Neuronal stem cell (in vitro differentiated cells): Measurements from ENCODE around the gene LUM.

Experiments used
- DNase-seq: peaks from one replicate; pipeline ENCODE4 v3.0.0-alpha.2; 2013; ENCODE audit warnings: low spot score
- H2AFZ ChIP-seq: one replicate; pipeline ENCODE4 v1.6.1; 2013; ENCODE audit warnings: mild to moderate bottlenecking, low read length, inconsistent platforms
- H2AK5ac ChIP-seq: 2 replicates; pipeline ENCODE4 v1.6.1; 2013; ENCODE audit warnings: low read depth, mild to moderate bottlenecking, inconsistent platforms, low read length, moderate library complexity, mixed read lengths
- H2BK120ac ChIP-seq: 2 replicates; pipeline ENCODE4 v1.6.1; 2013; ENCODE audit warnings: low read depth, mild to moderate bottlenecking, inconsistent platforms, low read length, moderate library complexity, mixed read lengths
- H2BK12ac ChIP-seq: one replicate; pipeline ENCODE4 v1.6.1; 2013; ENCODE audit warnings: low read length, inconsistent platforms
- H2BK15ac ChIP-seq: 2 replicates; pipeline ENCODE4 v1.6.1; 2013; ENCODE audit warnings: mild to moderate bottlenecking, low read length, inconsistent platforms, mixed read lengths
- H2BK5ac ChIP-seq: one replicate; pipeline ENCODE4 v1.6.1; 2013; ENCODE audit warnings: inconsistent platforms, mild to moderate bottlenecking, low read length, moderate library complexity
- H3K14ac ChIP-seq: one replicate; pipeline ENCODE4 v1.6.1; 2013; ENCODE audit warnings: low read length, inconsistent platforms
- H3K18ac ChIP-seq: 2 replicates; pipeline ENCODE4 v1.6.1; 2013; ENCODE audit warnings: low read length, inconsistent platforms
- H3K23ac ChIP-seq: 2 replicates; pipeline ENCODE4 v1.6.1; 2013; ENCODE audit warnings: low read depth, mild to moderate bottlenecking, mixed read lengths, low read length, inconsistent platforms; ENCODE audit not compliant: poor library complexity
- H3K27ac ChIP-seq: replicated peaks from 3 replicates; pipeline ENCODE4 v1.5.1; 2013; ENCODE audit warnings: low read length, inconsistent platforms
- H3K27me3 ChIP-seq, 3 experiments: 2 replicates each; pipeline ENCODE4 v1.6.1; 2013; ENCODE audit warnings: low read length in 3 of 3, mild to moderate bottlenecking in 2 of 3, inconsistent platforms in 1 of 3, low read depth in 1 of 3, mixed read lengths in 1 of 3, moderate library complexity in 1 of 3; ENCODE audit not compliant: control insufficient read depth in 3 of 3, insufficient read depth in 3 of 3
- H3K36me3 ChIP-seq, 2 donors: replicated peaks in 1 of 2; 2 replicates each; pipeline ENCODE4 v1.6.1; 2013; ENCODE audit warnings: low read length in 2 of 2; ENCODE audit not compliant: control insufficient read depth in 2 of 2, insufficient read depth in 2 of 2
- H3K4ac ChIP-seq: 2 replicates; pipeline ENCODE4 v1.6.1; 2013; ENCODE audit warnings: inconsistent platforms, mild to moderate bottlenecking, low read length, moderate library complexity
- H3K4me1 ChIP-seq, 2 donors: 1 replicate in 1 of 2; 2 replicates in 1 of 2; pipeline ENCODE4 v1.6.1; 2013; ENCODE audit warnings: low read length in 2 of 2, low read depth in 1 of 2; ENCODE audit not compliant: control insufficient read depth in 2 of 2, insufficient read depth in 1 of 2
- H3K4me2 ChIP-seq: one replicate; pipeline ENCODE4 v1.6.1; 2013; ENCODE audit warnings: mild to moderate bottlenecking, low read length, inconsistent platforms; ENCODE audit not compliant: insufficient read depth, poor library complexity, severe bottlenecking
- H3K4me3 ChIP-seq, 2 donors: 2 replicates each; pipeline ENCODE4 v1.5.1; 2013; ENCODE audit warnings: low read length in 2 of 2, mild to moderate bottlenecking in 2 of 2, inconsistent platforms in 1 of 2, moderate library complexity in 1 of 2
- H3K79me1 ChIP-seq: one replicate; pipeline ENCODE4 v1.6.1; 2013; ENCODE audit warnings: low read depth, mild to moderate bottlenecking, inconsistent platforms, low read length, moderate library complexity
- H3K9ac ChIP-seq: one replicate; pipeline ENCODE4 v1.6.1; 2013; ENCODE audit warnings: mild to moderate bottlenecking, low read depth, low read length, inconsistent platforms; ENCODE audit not compliant: poor library complexity
- H3K9me3 ChIP-seq, 2 donors: replicated peaks in 1 of 2; 2 replicates each; pipeline versions ENCODE3 to v1.6.1; 2013; ENCODE audit warnings: low read length in 2 of 2, mild to moderate bottlenecking in 2 of 2, inconsistent platforms in 1 of 2, low read depth in 1 of 2, mixed read lengths in 1 of 2, moderate library complexity in 1 of 2; ENCODE audit not compliant: control insufficient read depth in 2 of 2, insufficient read depth in 1 of 2
- H4K8ac ChIP-seq: one replicate; pipeline ENCODE4 v1.6.1; 2013; ENCODE audit warnings: low read depth, mild to moderate bottlenecking, inconsistent platforms, low read length, moderate library complexity
- H4K91ac ChIP-seq: one replicate; pipeline ENCODE4 v1.6.1; 2013; ENCODE audit warnings: low read length, low read depth, mild to moderate bottlenecking, inconsistent platforms; ENCODE audit not compliant: poor library complexity
- WGBS, 2 donors: extraction: QIAGEN DNeasy Blood & Tissue Kit; methylation state at CpG; one replicate each; pipeline ENCODE4 v1.1.7; 2013; ENCODE audit warnings: missing lambda C conversion rate in 2 of 2, mixed read lengths in 1 of 2; ENCODE audit not compliant: insufficient read length in 2 of 2, insufficient replicate concordance in 1 of 2; ENCODE audit errors: extremely low coverage in 2 of 2; 5-methylcytosine and 5-hydroxymethylcytosine counted together

Gene LUM

DNA sequence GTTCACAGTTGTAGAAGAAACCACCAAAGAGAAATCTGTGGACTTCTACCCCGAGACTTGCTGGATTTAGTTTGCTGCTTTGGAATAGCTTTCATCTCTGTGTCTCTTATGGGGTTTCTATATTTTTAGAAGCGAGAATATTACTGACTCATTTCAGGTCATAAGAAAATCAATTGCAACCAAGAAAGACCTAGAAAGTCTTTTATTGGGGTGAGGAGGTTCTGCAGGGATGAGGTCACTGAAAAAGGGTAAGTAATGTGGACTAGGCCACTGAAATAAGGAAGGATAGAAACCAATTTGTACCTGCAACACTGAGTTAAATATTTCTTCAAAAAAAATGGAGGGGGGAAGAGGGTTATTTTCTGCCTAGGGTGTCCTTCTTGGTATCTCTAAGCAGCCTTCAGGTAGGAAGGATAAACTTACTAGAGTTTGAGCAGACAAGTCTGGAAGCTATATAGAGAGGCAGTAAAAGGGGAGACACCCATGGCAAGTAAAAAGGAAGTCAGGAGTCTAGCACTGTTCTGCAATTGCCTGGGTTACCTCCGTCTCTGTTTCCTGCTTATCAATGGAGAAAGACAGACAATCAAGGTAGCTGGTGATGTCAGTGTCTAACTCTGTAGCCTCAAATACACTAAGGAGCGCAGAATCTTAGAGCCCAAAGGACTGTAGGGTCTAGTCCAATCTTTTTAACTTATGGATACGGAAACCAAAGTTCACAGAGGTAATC lies 33.9 kb downstream of the LUM start:
- no peak overlapping the region for H4K8ac ChIP-seq
- no peak overlapping the region for H3K4ac ChIP-seq
- no peak overlapping the region for H2BK120ac ChIP-seq
- no peak overlapping the region for H3K14ac ChIP-seq
- no peak overlapping the region for H2BK5ac ChIP-seq
- DNase-seq: no peak
- no CpG with 5 or more reads among the region's 5 CpGs for WGBS, 2 donors
- no peak overlapping the region for H2AFZ ChIP-seq
- H4K91ac ChIP-seq: no peak overlapping the region
- H3K79me1 ChIP-seq: no peaks in the 10 kb centered on the region
- H3K27me3 ChIP-seq: no peaks in the 10 kb centered on the region
- H3K4me2 ChIP-seq: no peak overlapping the region
- H3K4me1 ChIP-seq: no peaks in the 10 kb centered on the region
- H3K18ac ChIP-seq: no peak overlapping the region
- H3K4me3 ChIP-seq: no peak overlapping the region
- H2BK12ac ChIP-seq: no peak overlapping the region
- H3K27ac ChIP-seq: no peak overlapping the region
- H3K23ac ChIP-seq: no peak overlapping the region
- no peak overlapping the region for H3K9ac ChIP-seq
- H2BK15ac ChIP-seq: no peak overlapping the region
- H2AK5ac ChIP-seq: no peak overlapping the region
- H3K9me3 ChIP-seq: no peaks in the 10 kb centered on the region
- no peaks in the 10 kb centered on the region for H3K36me3 ChIP-seq

- Histone ChIP-seq H2AK5ac (no peak overlapping the region), H3K4me2 (no peak overlapping the region), H3K9me3 (no peaks in the 10 kb centered on the region), H2BK15ac (no peak overlapping the region), H3K14ac (no peak overlapping the region), H3K36me3 (no peaks in the 10 kb centered on the region), H2AFZ (no peak overlapping the region), H3K27me3 (no peaks in the 10 kb centered on the region), H4K91ac (no peak overlapping the region), H2BK5ac (no peak overlapping the region), H2BK120ac (no peak overlapping the region), H2BK12ac (no peak overlapping the region), H4K8ac (no peak overlapping the region), H3K27ac (no peak overlapping the region), H3K4me1 (no peaks in the 10 kb centered on the region), H3K4me3 (no peak overlapping the region), H3K4ac (no peak overlapping the region), H3K18ac (no peak overlapping the region), H3K9ac (no peak overlapping the region), H3K79me1 (no peaks in the 10 kb centered on the region), H3K23ac (no peak overlapping the region)
- WGBS, 2 donors: no CpG with 5 or more reads among the region's 1 CpG
- DNase-seq: no peak
Measured at GRCh38 chr12:91074851-91075250, 36.4 kb downstream of the LUM start.

DNA sequence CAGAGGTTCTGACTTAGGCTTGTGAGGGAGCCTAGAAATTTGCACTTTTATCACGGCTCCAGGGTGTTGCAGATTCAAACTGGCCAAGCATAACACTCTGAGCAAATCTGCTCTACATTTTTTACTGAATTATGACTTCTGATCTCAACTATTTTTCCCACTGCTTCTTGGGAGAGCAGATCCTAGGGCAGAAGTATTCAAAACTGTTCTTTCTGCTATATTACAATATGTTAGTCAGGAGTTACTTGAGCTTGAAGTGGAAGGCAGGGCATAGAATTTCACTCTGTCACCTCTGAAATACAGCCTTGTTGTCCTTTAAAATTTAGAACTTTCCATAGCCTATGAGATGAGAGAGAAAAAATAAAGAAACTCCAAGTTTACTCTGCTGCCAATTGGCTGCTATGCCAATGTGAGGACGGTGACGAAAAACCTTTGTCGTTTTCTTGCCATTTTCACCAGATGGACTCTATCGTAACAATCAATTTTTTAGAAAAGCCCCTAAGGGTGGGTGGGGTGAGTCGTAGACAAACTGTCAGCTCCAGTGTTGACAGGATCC lies 37.1 kb downstream of the LUM start:
- no peak overlapping the region for H2BK120ac ChIP-seq
- H4K8ac ChIP-seq: no peak overlapping the region
- no CpG with 5 or more reads among the region's 6 CpGs for WGBS, 2 donors
- no peak overlapping the region for H3K4me2 ChIP-seq
- no peaks in the 10 kb centered on the region for H3K9me3 ChIP-seq
- H2AFZ ChIP-seq: no peak overlapping the region
- no peak overlapping the region for H3K4me3 ChIP-seq
- no peak overlapping the region for H3K14ac ChIP-seq
- no peak overlapping the region for H3K18ac ChIP-seq
- H2BK5ac ChIP-seq: no peak overlapping the region
- no peaks in the 10 kb centered on the region for H3K36me3 ChIP-seq
- no peaks in the 10 kb centered on the region for H3K79me1 ChIP-seq
- no peaks in the 10 kb centered on the region for H3K4me1 ChIP-seq
- H2BK12ac ChIP-seq: no peak overlapping the region
- H3K27ac ChIP-seq: no peak overlapping the region
- H3K4ac ChIP-seq: no peak overlapping the region
- H3K23ac ChIP-seq: no peak overlapping the region
- DNase-seq: no peak
- H2AK5ac ChIP-seq: no peak overlapping the region
- H3K9ac ChIP-seq: no peak overlapping the region
- no peaks in the 10 kb centered on the region for H3K27me3 ChIP-seq
- no peak overlapping the region for H4K91ac ChIP-seq
- no peak overlapping the region for H2BK15ac ChIP-seq

- Histone ChIP-seq H3K9me3 (no peaks in the 10 kb centered on the region), H3K9ac (no peak overlapping the region), H2BK120ac (no peak overlapping the region), H2BK5ac (no peak overlapping the region), H3K4ac (no peak overlapping the region), H2AK5ac (no peak overlapping the region), H2BK12ac (no peak overlapping the region), H2AFZ (no peak overlapping the region), H3K23ac (no peak overlapping the region), H4K91ac (no peak overlapping the region), H2BK15ac (no peak overlapping the region), H3K4me1 (no peaks in the 10 kb centered on the region), H3K27me3 (no peaks in the 10 kb centered on the region), H3K4me3 (no peak overlapping the region), H3K36me3 (no peaks in the 10 kb centered on the region), H3K18ac (no peak overlapping the region), H3K27ac (no peak overlapping the region), H4K8ac (no peak overlapping the region), H3K14ac (no peak overlapping the region), H3K4me2 (no peak overlapping the region), H3K79me1 (no peaks in the 10 kb centered on the region)
- no peak for DNase-seq
Measured at GRCh38 chr12:91073426-91073825, 37.9 kb downstream of the LUM start.
